Fibroblast of the conjunctiva (primary cell): ENCODE results near the gene ANKMY1.

Experiments
- DNase-seq: peaks from one replicate; pipeline ENCODE4 v3.0.0-alpha.2; 2010; ENCODE audit warnings: low read depth

The ANKMY1 gene

GRCh38 chr2:240557808-240558207, at the start of gene ANKMY1:
Gene ANKMY1 (minus strand): TSS chr2:240557988. CDS start chr2:240557335, 653 bp downstream.
- DNase-seq, result peak; percentile 40

DNA sequence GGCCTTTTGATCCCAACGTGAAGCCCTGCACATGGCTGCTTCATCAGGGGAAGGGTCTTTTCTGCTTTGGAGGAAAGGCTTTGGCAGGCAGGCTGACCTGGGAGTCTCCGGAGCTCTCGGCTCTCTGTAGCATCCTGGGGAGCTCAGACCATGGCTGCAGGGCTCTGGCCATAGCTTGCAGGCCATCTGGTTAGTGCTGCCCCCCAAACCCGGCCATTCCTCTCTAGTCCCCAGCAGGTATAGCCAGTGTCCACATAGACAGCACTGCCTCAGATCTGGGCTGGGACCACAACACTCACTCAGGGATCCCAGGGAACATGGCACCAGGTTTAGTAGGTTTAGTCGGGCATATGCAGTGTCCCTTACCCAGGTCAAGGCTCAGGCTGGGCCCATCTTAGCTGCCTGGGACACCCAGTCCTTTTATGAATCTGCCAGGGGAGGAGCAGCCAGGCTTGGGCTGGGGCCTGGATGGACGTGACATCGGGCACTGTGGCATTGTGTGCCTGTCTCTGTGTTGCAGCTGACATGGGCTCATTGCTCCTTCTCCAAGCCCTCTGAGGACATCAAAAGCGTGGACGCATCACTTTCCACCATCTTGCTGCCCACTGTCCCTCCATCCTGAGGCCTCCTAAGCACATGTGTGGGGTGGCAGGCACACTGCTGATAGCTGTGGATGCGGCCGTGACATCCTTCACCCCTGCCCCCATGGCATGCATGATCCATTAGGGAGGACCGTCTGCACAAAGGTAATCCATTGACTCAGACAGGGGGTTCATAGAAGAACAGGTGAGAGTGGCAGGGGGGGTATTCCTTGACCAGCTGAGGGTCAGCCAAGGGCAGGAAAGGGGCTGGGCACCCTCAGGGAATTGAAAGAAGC, 48.3 kb upstream of the ANKMY1 start:
- no peak for DNase-seq

- no peak for DNase-seq
Measured at GRCh38 chr2:240604939-240605716, 47.3 kb upstream of the ANKMY1 start.

DNA sequence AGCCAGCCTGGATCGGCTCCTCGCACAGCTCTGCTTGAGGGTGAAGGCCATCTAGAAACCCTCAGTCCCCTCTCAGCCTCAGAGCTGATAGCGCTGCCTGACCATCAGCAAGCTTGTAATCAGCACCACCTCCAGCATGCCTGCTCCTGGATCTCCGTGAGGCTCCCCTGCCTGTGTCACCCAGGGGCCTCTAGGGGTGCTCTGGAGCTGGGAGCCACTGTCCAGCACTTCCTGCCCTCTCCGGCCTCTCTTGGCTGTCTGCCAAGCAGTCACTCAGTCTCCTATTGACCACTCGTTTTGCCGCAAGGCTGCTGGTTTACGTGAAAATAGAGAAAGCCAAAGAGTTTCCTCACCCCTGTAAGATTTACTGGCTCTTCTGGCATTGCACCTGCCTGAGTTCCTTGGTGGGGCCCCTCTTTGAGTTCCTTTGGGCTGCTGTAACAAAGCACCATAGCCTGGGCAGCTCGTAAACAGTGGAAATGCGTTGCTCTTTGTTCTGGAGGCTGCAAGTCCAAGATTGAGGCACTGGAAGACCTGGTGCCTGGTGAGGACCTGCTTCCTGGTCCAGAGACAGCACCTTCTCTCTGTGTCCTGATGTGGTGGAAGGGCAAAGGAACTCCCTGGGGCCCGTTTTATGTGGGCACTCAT, 46.6 kb upstream of the ANKMY1 start:
- peak; percentile 14 for DNase-seq

- no peak for DNase-seq
Measured at GRCh38 chr2:240603846-240604245, 46.1 kb upstream of the ANKMY1 start.

GRCh38 chr2:240603081-240603835, 45.5 kb upstream of the ANKMY1 start:
- DNase-seq, result no peak

GRCh38 chr2:240602266-240603050, 44.7 kb upstream of the ANKMY1 start:
- DNase-seq, result no peak

GRCh38 chr2:240601831-240602160, 44.0 kb upstream of the ANKMY1 start:
- DNase-seq, result no peak

DNA sequence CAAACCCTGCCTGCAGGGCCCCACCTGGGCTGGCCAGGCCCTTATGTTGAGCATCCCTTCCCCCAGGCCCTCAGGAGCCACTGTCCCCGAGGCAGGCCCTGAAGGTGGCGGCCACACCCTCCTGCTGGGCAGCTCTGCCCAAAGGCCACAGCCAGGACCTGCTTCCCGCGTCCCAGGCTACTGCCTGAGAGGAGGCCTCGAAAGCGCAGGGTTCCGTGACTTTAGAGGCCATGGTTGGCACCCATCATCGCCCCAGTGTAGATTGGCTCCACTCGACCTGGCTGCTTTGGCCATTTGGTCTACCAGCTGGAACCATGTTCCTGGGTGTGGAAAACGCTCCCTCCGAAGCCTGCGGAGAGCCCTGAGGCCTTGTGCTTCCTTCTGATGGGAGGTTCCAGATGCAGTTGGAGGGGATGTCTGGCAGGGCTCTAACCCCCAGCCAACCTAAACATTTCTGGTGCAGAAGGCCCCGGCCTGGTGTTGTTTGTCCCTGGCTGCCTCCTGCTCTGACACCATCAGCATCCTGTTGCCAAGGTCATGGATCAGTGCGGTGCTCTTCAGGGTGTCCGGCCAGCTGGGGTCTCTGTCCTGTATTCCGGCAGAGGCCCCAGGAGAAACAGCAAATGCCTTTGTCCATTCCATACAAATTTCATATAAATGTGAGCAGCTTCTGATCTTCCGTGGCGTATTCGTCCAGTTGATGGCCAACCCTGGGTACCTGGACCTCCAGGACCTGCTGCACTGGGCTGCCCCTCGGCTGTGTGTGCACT, 43.5 kb upstream of the ANKMY1 start:
- no peak for DNase-seq

- DNase-seq, result no peak
Measured at GRCh38 chr2:240600451-240600961, 42.7 kb upstream of the ANKMY1 start.

GRCh38 chr2:240599141-240599583, 41.4 kb upstream of the ANKMY1 start:
- DNase-seq, result no peak

DNA sequence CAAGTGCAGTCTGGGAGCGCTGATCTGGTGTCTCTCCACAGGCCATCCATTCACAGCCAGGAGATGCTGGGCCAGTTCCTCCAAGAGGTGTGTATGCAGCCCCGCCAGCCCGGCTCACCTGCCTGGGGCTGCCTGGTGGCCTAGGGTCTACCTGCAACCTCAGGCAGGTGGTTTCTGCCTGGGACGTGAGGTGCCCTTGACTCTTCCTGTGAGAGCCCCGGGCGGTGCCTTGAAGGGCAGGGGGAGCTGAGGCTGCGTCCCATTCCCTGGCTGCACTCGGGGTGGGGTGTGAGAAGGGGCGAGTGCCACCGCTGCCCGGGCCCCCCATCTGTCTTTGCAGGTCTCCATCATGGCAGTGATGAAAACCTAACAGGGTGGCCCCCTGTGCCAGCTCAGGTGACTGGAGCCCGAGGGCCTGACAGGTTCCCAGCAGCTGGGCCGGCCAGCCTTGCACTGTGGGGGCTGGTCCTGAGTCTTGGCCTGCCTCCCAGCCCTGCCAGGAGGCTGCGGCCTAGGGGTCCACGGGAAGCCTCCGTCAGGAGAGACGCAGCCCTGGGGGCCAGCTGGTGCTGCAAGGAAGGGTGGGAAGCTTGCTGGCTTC, 40.6 kb upstream of the ANKMY1 start:
- no peak for DNase-seq

GRCh38 chr2:240597419-240598181, 39.8 kb upstream of the ANKMY1 start:
- no peak for DNase-seq

- DNase-seq, result no peak
Measured at GRCh38 chr2:240597054-240597418, 39.2 kb upstream of the ANKMY1 start.

- DNase-seq, result no peak
Measured at GRCh38 chr2:240596491-240596931, 38.7 kb upstream of the ANKMY1 start.

DNA sequence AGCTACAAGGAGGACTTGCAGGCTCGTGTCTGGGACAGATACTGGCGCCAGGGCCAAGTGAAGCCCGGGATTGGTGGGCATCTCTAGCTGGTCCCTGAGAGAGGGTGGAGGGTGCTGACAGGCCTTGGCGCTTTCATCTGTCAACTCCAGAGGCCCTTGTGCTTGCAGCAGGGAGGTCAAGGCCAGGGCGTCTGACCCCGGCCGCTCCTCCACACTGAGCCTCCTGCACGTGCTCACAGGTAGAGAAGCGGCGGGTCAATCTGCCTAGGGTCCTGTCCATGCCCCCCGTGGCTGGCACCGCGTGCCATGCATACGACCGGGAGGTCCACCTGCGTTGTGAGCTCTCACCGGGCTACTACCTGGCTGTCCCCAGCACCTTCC, 38.3 kb upstream of the ANKMY1 start:
- no peak for DNase-seq

DNA sequence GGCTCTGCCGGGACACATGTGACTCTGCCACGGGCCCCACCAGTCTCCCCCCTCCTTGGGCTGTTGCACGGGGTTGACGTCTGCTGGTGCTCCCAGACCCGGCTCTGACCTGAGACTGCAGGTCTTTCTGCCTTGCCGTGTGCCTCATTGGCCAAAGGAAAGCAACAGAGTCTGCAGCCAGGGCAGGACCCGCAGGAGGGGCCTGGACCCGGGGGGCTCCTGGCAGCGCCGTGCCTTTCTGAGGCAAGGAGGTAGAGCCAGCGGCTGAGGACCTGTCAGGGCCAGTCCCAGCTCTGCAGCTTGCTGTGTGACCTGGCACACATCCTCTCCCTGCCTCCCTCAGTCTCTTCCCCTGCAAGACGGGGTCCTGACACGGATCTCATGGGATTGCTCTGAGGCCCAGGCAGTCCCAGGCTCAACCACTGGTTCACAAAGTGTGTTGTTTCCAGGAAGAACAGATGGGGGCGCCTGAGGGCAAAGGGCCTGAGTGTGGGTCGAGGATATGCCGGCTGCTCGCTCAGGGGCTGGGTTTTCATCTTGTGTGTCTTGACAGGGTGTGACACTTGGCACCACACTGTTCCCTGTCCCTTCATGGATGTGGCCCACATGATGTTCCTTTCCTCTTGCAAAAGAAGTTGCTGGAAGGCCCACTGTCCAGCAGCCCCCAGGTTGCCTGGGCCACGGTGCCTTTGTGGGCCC, 37.7 kb upstream of the ANKMY1 start:
- no peak for DNase-seq
